SK-N-SH treated with all-trans-retinoic acid at 6 μM for 48 hours (cell line): ENCODE data around the gene PLXNA3.

Experiments used
- OSR1 ChIP-seq: fragments of 250-450 bp; sonication (Bioruptor Pico); IDR thresholded peaks from 2 replicates; pipeline ENCODE4 v1.8.0; 2022; ENCODE audit warnings: moderate library complexity, mild to moderate bottlenecking, inconsistent platforms
- RARB ChIP-seq: fragments of 250-450 bp; sonication (Bioruptor Pico); IDR thresholded peaks from 2 replicates; pipeline ENCODE4 v1.8.0; 2021; ENCODE audit warnings: mild to moderate bottlenecking, moderate library complexity
- SNAI2 ChIP-seq: fragments of 250-450 bp; sonication (Bioruptor Pico); IDR thresholded peaks from 2 replicates; pipeline ENCODE4 v1.5.0; 2020; ENCODE audit warnings: mild to moderate bottlenecking, moderate library complexity
- TF ChIP-seq, protein P1 (sequence below): fragments of 250-450 bp; sonication (Bioruptor Pico); IDR thresholded peaks from 2 replicates; pipeline ENCODE4 v1.5.1; 2020; ENCODE audit warnings: low read depth, mild to moderate bottlenecking, moderate library complexity

DNA sequence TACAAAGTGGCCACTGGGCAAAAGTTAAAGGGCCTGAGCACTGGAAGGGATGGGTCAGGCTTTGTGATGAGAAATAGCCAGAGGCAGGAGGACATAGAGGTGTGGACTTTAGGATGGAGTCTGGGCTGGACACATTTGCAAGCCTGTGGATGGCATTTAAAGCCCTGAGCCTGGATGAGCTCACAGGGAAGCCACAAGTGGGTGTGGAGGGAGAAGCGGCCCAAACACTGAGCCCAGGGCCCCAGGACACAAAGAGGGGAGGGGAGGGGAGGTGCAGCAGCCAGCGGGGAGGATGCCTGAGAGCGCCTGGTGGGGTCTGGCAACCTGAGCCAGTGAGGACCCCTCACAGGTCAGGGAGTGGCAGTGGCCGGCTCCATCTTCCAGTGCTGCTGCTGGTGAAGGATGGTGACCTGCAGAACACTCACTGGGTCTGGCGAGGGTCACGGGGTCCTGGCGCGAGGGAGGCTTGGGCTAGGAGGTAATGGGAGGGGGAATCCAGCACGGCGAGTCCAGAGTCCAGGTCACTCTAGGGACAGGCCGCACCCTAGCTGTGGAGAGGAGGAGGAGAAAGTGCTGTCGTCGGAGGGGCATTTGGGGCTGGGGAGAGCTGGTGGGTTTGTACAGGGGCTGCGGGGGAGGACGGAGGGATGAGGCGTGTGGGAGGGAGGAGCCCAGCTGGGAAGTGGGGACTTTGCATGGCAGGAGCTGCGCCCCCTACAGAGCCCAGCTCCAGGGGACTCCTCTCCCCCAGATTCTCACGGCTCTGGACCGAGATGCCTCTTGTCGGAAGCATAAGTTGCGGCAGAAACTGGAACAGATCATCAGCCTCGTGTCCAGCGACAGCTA lies 14.0 kb downstream of the PLXNA3 start:
- TF ChIP-seq, protein P1, sequence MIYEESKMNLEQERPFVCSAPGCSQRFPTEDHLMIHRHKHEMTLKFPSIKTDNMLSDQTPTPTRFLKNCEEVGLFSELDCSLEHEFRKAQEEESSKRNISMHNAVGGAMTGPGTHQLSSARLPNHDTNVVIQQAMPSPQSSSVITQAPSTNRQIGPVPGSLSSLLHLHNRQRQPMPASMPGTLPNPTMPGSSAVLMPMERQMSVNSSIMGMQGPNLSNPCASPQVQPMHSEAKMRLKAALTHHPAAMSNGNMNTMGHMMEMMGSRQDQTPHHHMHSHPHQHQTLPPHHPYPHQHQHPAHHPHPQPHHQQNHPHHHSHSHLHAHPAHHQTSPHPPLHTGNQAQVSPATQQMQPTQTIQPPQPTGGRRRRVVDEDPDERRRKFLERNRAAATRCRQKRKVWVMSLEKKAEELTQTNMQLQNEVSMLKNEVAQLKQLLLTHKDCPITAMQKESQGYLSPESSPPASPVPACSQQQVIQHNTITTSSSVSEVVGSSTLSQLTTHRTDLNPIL: no peak
- TF ChIP-seq RARB (no peak), OSR1 (CRISPR knock-in tag) (no peak), SNAI2 (CRISPR knock-in tag) (no peak)
